ENCODE data around the gene GPR25.

The GPR25 gene

DNA sequence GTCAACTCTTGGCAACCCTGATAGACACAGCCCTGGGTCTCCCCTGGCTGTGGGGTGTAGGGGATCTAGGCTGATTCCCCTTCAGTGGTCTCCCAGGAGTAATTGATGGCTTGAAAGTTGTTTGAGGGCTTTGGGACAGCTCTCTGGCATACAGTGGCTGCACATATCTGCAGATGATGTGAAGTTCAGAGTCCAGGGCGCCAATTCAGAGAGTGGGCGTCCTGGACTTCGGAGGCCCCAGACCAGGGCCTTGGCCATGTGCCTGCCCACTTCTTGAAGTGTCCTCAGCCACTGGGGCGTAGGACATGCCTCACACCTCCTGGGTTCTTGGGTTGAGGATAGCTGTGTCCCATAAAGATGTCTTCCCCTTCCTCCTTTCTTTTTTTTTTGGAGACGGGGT, 24.5 kb downstream of the GPR25 start:
- Histone ChIP-seq H3K9me2 (replicated peaks; ENCODE audit: insufficient read depth, low read length) (no peaks in the 10 kb centered on the region), H3K27ac (ENCODE audit: low read depth, low read length) (no peak overlapping the region), H3F3A (ENCODE audit: insufficient read depth) (no peaks in the 10 kb centered on the region), H3K4me3 (ENCODE audit: insufficient read depth, low read length, poor library complexity, severe bottlenecking) (no peak overlapping the region), H3K9ac (ENCODE audit: low read length) (no peak overlapping the region), H3K27me3 (ENCODE audit: low read length) (no peaks in the 10 kb centered on the region), H4K20me1 (ENCODE audit: low read depth, low read length) (no peaks in the 10 kb centered on the region), H3K4me2 (ENCODE audit: low read depth, low read length, poor library complexity, severe bottlenecking) (no peak overlapping the region), H2AFZ (ENCODE audit: low read depth, low read length, severe bottlenecking) (no peak overlapping the region), H3K36me3 (ENCODE audit: low read length) (no peaks in the 10 kb centered on the region), H3K9me3 (ENCODE audit: insufficient read depth, low read length) (no peaks in the 10 kb centered on the region), H3K79me2 (ENCODE audit: insufficient read depth, low read length) (no peaks in the 10 kb centered on the region)
- TF ChIP-seq, protein P1, sequence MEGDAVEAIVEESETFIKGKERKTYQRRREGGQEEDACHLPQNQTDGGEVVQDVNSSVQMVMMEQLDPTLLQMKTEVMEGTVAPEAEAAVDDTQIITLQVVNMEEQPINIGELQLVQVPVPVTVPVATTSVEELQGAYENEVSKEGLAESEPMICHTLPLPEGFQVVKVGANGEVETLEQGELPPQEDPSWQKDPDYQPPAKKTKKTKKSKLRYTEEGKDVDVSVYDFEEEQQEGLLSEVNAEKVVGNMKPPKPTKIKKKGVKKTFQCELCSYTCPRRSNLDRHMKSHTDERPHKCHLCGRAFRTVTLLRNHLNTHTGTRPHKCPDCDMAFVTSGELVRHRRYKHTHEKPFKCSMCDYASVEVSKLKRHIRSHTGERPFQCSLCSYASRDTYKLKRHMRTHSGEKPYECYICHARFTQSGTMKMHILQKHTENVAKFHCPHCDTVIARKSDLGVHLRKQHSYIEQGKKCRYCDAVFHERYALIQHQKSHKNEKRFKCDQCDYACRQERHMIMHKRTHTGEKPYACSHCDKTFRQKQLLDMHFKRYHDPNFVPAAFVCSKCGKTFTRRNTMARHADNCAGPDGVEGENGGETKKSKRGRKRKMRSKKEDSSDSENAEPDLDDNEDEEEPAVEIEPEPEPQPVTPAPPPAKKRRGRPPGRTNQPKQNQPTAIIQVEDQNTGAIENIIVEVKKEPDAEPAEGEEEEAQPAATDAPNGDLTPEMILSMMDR (IDR thresholded peaks at IDR 0.05; ENCODE audit: insufficient read depth, low read length, poor library complexity, severe bottlenecking), result no peak
- TF ChIP-seq EZH2phosphoT487 (conservative IDR thresholded peaks at IDR 0.05; ENCODE audit: low read length), result no peak

DNA sequence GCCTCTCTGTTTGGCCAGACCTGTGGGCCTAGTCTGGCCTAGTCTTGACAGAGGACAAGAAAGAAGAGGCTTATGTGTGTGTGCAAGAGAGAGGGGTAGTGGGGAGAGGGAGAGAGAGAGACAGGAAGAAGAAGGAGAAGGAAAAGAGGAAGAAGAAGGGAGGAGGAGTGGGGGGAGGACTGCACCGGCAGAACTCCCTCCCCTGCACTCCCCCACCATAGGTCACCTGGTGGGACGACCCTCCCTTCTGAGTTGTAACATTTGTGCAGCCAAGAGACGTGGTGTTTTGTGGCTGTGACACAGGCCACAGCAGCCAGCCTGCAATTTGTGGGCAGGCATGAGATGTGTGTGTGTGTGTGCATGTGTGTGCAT, 26.2 kb downstream of the GPR25 start:
- Histone ChIP-seq H3K27me3 (ENCODE audit: low read length) (no peaks in the 10 kb centered on the region), H3K79me2 (ENCODE audit: insufficient read depth, low read length) (no peaks in the 10 kb centered on the region), H3K27ac (ENCODE audit: low read depth, low read length) (no peak overlapping the region), H2AFZ (ENCODE audit: low read depth, low read length, severe bottlenecking) (no peak overlapping the region), H3K4me3 (ENCODE audit: insufficient read depth, low read length, poor library complexity, severe bottlenecking) (no peak overlapping the region), H3K9me3 (ENCODE audit: insufficient read depth, low read length) (no peaks in the 10 kb centered on the region), H3K9ac (ENCODE audit: low read length) (no peak overlapping the region), H4K20me1 (ENCODE audit: low read depth, low read length) (no peaks in the 10 kb centered on the region), H3K4me2 (ENCODE audit: low read depth, low read length, poor library complexity, severe bottlenecking) (no peak overlapping the region), H3F3A (ENCODE audit: insufficient read depth) (no peaks in the 10 kb centered on the region), H3K9me2 (replicated peaks; ENCODE audit: insufficient read depth, low read length) (no peaks in the 10 kb centered on the region), H3K36me3 (ENCODE audit: low read length) (no peaks in the 10 kb centered on the region)
- TF ChIP-seq, protein P1 (IDR thresholded peaks at IDR 0.05; ENCODE audit: insufficient read depth, low read length, poor library complexity, severe bottlenecking), result no peak
- no peak for TF ChIP-seq EZH2phosphoT487 (conservative IDR thresholded peaks at IDR 0.05; ENCODE audit: low read length)

DNA sequence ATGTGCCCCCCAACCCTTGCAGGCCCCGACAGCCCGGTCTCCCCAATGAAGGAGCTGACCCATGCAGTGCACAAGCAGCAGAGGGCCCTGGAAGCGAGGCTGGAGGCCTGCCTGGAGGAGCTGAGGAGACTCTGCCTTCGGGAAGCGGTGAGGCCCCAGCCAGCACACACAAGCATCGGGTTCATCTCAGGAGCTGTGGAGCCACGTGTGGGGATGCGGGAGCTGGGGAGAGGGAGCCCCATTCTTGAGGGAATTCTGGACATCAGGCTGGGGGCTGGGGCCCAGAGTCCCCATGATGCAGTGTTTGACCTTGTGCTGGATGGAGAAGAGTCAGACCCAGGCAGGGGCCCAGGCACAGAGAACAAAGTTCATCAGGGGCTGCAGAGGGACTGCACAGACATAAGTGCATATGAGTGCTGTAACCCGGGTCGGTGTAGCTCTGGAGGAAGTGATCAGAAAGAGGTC, 26.7 kb downstream of the GPR25 start:
- Histone ChIP-seq H3F3A (ENCODE audit: insufficient read depth) (no peaks in the 10 kb centered on the region), H3K79me2 (ENCODE audit: insufficient read depth, low read length) (no peaks in the 10 kb centered on the region), H3K27me3 (ENCODE audit: low read length) (no peaks in the 10 kb centered on the region), H3K4me2 (ENCODE audit: low read depth, low read length, poor library complexity, severe bottlenecking) (no peak overlapping the region), H3K9me3 (ENCODE audit: insufficient read depth, low read length) (no peaks in the 10 kb centered on the region), H2AFZ (ENCODE audit: low read depth, low read length, severe bottlenecking) (no peak overlapping the region), H3K27ac (ENCODE audit: low read depth, low read length) (no peak overlapping the region), H3K4me3 (ENCODE audit: insufficient read depth, low read length, poor library complexity, severe bottlenecking) (no peak overlapping the region), H3K36me3 (ENCODE audit: low read length) (no peaks in the 10 kb centered on the region), H4K20me1 (ENCODE audit: low read depth, low read length) (no peaks in the 10 kb centered on the region), H3K9ac (ENCODE audit: low read length) (no peak overlapping the region), H3K9me2 (replicated peaks; ENCODE audit: insufficient read depth, low read length) (no peaks in the 10 kb centered on the region)
- no peak for TF ChIP-seq EZH2phosphoT487 (conservative IDR thresholded peaks at IDR 0.05; ENCODE audit: low read length)
- TF ChIP-seq, protein P1 (IDR thresholded peaks at IDR 0.05; ENCODE audit: insufficient read depth, low read length, poor library complexity, severe bottlenecking), result no peak

Data from SU-DHL-6 (cell line).